DND-41 (cell line): ENCODE results near the gene SZRD1.

ENCODE experiments used
- ATAC-seq: fragments of 200-7000 bp; cut with Tn5 transposase; 3 replicates; pipeline ENCODE4 v1.9.1; 2021; ENCODE audit warnings: low read depth; ENCODE audit not compliant: insufficient read depth
- DNase-seq: peaks from one replicate; pipeline ENCODE4 v3.0.0-alpha.2; 2020
- H2AFZ ChIP-seq: 2 replicates; pipeline ENCODE4 v1.6.0; 2012; ENCODE audit warnings: low read depth, low read length
- H3K27ac ChIP-seq: 2 replicates; pipeline ENCODE4 v1.5.1; 2012; ENCODE audit warnings: low read length, inconsistent platforms
- H3K27me3 ChIP-seq: fragments of 200-600 bp; sonication (generic); 2 replicates; pipeline ENCODE4 v1.6.0; 2012; ENCODE audit warnings: low read length, mild to moderate bottlenecking, inconsistent platforms; ENCODE audit not compliant: insufficient read depth, poor library complexity
- H3K36me3 ChIP-seq: 2 replicates; pipeline ENCODE4 v1.5.1; 2012; ENCODE audit warnings: low read length, inconsistent platforms; ENCODE audit not compliant: insufficient read depth
- H3K4me1 ChIP-seq: 2 replicates; pipeline ENCODE4 v1.5.1; 2012; ENCODE audit warnings: mild to moderate bottlenecking, low read length; ENCODE audit not compliant: insufficient read depth
- H3K4me2 ChIP-seq: 2 replicates; pipeline ENCODE4 v1.6.0; 2012; ENCODE audit warnings: mild to moderate bottlenecking, moderate library complexity, low read length, inconsistent platforms; ENCODE audit not compliant: insufficient read depth
- H3K4me3 ChIP-seq, 2 experiments: fragments of 200-600 bp in 1 of 2; shearing (Covaris generic) in 1 of 2; 2 replicates each; pipeline ENCODE4 v1.5.1; 2012 to 2016; ENCODE audit warnings: inconsistent platforms in 2 of 2, low read length in 2 of 2, mild to moderate bottlenecking in 2 of 2, low read depth in 1 of 2, moderate library complexity in 1 of 2
- H3K79me2 ChIP-seq: 2 replicates; pipeline ENCODE4 v1.6.0; 2012; ENCODE audit warnings: low read length, inconsistent platforms; ENCODE audit not compliant: insufficient read depth
- H3K9ac ChIP-seq: 2 replicates; pipeline ENCODE4 v1.6.0; 2012; ENCODE audit warnings: low read depth, mild to moderate bottlenecking, inconsistent platforms, low read length, moderate library complexity
- H3K9me3 ChIP-seq: 2 replicates; pipeline ENCODE4 v1.5.1; 2012; ENCODE audit warnings: low read length, moderate library complexity, mild to moderate bottlenecking, inconsistent platforms; ENCODE audit not compliant: insufficient read depth, severe bottlenecking
- H4K20me1 ChIP-seq: 2 replicates; pipeline ENCODE4 v1.6.0; 2012; ENCODE audit warnings: low read length; ENCODE audit not compliant: insufficient read depth
- EZH2 ChIP-seq: IDR thresholded peaks from 3 replicates; pipeline ENCODE4 v1.6.1; 2012; ENCODE audit warnings: borderline replicate concordance, low read depth, mild to moderate bottlenecking, moderate library complexity, low read length, inconsistent platforms; ENCODE audit not compliant: severe bottlenecking
- TF ChIP-seq, protein P1 (sequence below): IDR thresholded peaks from 2 replicates; pipeline ENCODE4 v1.5.1; 2012; ENCODE audit warnings: borderline replicate concordance, low read length, moderate library complexity, mild to moderate bottlenecking; ENCODE audit not compliant: poor library complexity, severe bottlenecking; ENCODE audit errors: extremely low read depth

The SZRD1 gene, protein sequence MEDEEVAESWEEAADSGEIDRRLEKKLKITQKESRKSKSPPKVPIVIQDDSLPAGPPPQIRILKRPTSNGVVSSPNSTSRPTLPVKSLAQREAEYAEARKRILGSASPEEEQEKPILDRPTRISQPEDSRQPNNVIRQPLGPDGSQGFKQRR

DNA sequence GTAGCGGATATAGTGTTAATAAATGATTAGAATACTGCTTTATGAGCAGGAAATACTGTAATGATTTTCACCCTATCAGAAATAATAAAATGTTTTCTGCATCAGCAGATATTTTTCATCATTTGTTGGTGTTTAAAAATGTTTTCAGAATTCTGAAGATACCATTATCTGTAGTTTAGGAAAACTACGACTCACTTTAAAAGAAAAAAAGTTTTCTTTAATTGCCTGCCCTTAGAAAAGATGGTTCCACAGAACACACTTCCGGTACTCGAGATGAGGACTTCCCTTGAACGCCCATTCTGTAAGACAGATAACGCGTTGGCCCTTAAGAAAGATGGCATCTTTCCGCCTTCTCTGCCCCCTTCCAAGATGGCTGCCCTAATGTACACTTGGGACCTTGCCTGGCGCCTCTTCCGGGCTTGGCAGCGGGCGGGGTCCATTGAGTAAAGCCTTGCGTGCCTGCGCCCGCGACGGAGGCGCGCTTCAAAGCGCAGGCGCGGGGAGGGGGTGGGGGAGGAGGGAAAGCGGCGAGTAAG is at the start of gene SZRD1:
Gene SZRD1, plus strand, starts transcription at position 521 of the 536 bp plus-strand sequence. CDS start 16 bp downstream, outside the sequence.
- H3K27ac ChIP-seq = peak within 1 kb of the TSS; percentile 90
- ATAC-seq = peak; percentile 92

GRCh38 chr1:16318555-16318954 is 48.5 kb upstream of the SZRD1 start:
- Histone ChIP-seq H3K27ac (no peak overlapping the region), H3K4me1 (no peaks in the 10 kb centered on the region), H4K20me1 (peaks cover 10% of the 10 kb centered on the region), H3K4me3 (no peak overlapping the region), H3K9ac (no peak overlapping the region), H3K79me2 (peaks cover 61% of the 10 kb centered on the region), H2AFZ (no peak overlapping the region), H3K4me2 (no peak overlapping the region), H3K36me3 (peaks cover 25% of the 10 kb centered on the region), H3K9me3 (no peaks in the 10 kb centered on the region), H3K27me3 (no peaks in the 10 kb centered on the region)
- ATAC-seq = no peak
- TF ChIP-seq, protein P1, sequence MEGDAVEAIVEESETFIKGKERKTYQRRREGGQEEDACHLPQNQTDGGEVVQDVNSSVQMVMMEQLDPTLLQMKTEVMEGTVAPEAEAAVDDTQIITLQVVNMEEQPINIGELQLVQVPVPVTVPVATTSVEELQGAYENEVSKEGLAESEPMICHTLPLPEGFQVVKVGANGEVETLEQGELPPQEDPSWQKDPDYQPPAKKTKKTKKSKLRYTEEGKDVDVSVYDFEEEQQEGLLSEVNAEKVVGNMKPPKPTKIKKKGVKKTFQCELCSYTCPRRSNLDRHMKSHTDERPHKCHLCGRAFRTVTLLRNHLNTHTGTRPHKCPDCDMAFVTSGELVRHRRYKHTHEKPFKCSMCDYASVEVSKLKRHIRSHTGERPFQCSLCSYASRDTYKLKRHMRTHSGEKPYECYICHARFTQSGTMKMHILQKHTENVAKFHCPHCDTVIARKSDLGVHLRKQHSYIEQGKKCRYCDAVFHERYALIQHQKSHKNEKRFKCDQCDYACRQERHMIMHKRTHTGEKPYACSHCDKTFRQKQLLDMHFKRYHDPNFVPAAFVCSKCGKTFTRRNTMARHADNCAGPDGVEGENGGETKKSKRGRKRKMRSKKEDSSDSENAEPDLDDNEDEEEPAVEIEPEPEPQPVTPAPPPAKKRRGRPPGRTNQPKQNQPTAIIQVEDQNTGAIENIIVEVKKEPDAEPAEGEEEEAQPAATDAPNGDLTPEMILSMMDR = no peak
- TF ChIP-seq EZH2 = no peak
- DNase-seq = no peak

More for the DNA sequence above, at the start of gene SZRD1:
- H3K4me2 ChIP-seq = peak within 1 kb of the TSS; percentile 72
- H3K4me3 ChIP-seq = peak within 1 kb of the TSS; percentile 72 to 84
- H3K9ac ChIP-seq = peak within 1 kb of the TSS; percentile 87
- peak within 1 kb of the TSS; percentile 88 for H2AFZ ChIP-seq
- peaks cover 28% of the 10 kb centered on the region for H3K4me1 ChIP-seq
- no peak for TF ChIP-seq EZH2
- TF ChIP-seq, protein P1 = no peak
- H3K36me3 ChIP-seq = peaks cover 6% of the 10 kb centered on the region; the same call in 1 of the 2 replicates
- H3K79me2 ChIP-seq = peaks cover 46% of the 10 kb centered on the region
- H4K20me1 ChIP-seq = peaks cover 37% of the 10 kb centered on the region
- peak; percentile 98 for DNase-seq
- no peaks in the 10 kb centered on the region for H3K9me3 ChIP-seq
- H3K27me3 ChIP-seq = no peaks in the 10 kb centered on the region

- TF ChIP-seq, protein P1 = no peak
- TF ChIP-seq EZH2 = no peak
- Histone ChIP-seq H3K4me3 (no peak overlapping the region), H3K4me1 (no peaks in the 10 kb centered on the region), H3K9me3 (no peaks in the 10 kb centered on the region), H3K79me2 (peaks cover 79% of the 10 kb centered on the region), H3K27me3 (no peaks in the 10 kb centered on the region), H4K20me1 (peaks cover 7% of the 10 kb centered on the region), H3K27ac (no peak overlapping the region), H3K4me2 (no peak overlapping the region), H3K36me3 (peaks cover 10% of the 10 kb centered on the region), H3K9ac (no peak overlapping the region), H2AFZ (no peak overlapping the region)
- ATAC-seq (no peak), DNase-seq (no peak)
Measured at GRCh38 chr1:16321176-16321867, 45.7 kb upstream of the SZRD1 start.
